GM21515 (cell line): Measurements from ENCODE around the gene SLC13A5.
"Not testable (repeated sequence)": the region's sequence is repeated elsewhere in the genome, so short reads cannot be mapped to it uniquely, and the experiment has no call there.

ENCODE experiments used
- ATAC-seq: cut with Tn5 transposase; IDR thresholded peaks from one replicate; pipeline ENCODE4 v1.9.1; 2021; ENCODE audit not compliant: unreplicated experiment

Gene SLC13A5

DNA sequence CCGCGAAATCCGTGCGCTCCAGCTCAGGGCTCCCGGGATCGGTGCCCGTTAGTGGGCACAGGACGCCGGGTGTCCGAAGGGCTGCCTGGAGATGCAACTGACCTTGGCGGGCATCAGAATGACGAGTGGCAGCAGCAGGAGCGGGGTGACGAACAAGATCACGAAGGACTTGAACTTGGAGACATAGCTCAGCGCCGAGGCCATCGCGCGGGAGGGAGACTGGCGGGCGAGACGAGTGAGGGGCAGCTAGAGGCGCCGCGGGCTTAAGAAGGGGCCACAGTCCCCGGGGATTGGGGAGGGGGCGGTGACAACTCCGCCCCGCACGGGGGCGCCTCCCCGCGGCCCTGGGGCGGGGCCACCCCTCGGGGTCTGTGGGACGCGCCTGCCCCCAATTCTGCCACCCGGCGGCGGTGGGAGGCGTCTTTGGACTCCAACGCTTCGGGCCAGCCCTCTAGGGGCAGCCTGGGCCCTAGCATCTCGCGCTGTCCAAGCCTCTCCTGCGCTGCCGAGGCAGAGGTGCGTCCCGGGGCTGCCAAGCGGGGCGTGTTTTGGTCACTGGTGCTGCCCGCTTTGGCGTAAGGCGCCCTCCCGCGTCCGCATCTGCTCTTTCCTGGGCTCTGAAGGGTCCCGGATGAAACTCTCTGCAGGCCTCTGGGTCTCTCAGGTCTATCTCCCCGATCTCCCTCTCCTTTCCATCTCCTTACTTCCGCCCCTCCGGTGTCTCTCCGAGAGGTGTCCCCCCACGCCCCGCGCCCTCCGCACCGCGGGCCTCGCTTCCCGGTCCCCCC lies at the start of gene SLC13A5:
Gene SLC13A5, minus strand, starts transcription at position 240 of the 788 bp plus-strand sequence. Its CDS starts 36 bp downstream, at position 204.
- ATAC-seq: no peak

DNA sequence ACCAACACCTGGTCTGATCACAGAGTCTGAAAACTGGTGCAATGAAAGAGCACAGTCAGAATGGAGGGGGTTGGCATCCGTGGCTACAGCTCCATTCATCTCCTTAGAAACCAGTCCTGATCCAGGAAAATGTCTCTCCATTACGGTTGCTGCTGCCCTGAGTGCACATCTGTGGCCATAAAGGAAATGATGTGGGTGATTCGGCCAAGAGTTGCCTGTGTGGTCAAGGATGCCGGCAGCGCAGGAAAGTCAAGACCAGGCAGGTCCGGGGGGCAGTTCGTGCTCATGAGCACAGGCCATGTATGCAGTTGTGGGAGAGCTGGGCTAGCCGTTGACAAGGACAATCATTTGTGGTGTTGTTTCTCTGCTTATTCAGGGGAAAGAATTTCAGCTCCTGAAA lies 48.6 kb upstream of the SLC13A5 start:
- no peak for ATAC-seq

- ATAC-seq: no peak
Measured at GRCh38 chr17:6757747-6758146, 44.6 kb upstream of the SLC13A5 start.

- no peak for ATAC-seq
Measured at GRCh38 chr17:6756425-6757031, 43.4 kb upstream of the SLC13A5 start.

DNA sequence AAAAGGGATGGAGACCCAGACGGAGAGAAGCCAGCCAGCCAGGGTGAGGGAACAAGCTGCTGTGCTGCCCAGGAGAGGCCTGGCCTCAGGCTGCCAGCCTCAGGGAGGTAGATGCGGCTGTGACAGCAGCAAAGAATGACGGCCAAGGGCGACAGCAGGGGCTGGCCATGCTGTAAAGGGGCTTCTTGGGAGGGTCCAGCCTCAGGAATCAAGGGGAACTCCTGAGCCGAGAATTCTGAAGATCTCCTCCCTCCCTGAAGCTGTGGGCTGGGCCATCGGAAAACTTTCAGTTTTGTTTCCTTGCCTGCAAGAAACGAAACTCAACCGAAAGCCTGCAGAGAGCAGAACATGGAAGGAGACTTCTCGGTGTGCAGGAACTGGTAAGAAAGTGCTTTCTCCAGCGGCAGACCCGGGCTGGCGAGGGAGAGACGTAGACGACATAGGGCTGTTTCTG lies 42.6 kb upstream of the SLC13A5 start, which contains the start of gene XAF1:
Gene XAF1, plus strand, starts transcription at position 316 of the 454 bp plus-strand sequence. Its CDS starts 33 bp downstream, at position 349.
- no peak for ATAC-seq

GRCh38 chr17:6755281-6755680 lies 42.1 kb upstream of the SLC13A5 start:
- ATAC-seq: no peak

- no peak for ATAC-seq
Measured at GRCh38 chr17:6753546-6753945, 40.4 kb upstream of the SLC13A5 start.

- no peak for ATAC-seq
Measured at GRCh38 chr17:6753006-6753445, 39.9 kb upstream of the SLC13A5 start.

DNA sequence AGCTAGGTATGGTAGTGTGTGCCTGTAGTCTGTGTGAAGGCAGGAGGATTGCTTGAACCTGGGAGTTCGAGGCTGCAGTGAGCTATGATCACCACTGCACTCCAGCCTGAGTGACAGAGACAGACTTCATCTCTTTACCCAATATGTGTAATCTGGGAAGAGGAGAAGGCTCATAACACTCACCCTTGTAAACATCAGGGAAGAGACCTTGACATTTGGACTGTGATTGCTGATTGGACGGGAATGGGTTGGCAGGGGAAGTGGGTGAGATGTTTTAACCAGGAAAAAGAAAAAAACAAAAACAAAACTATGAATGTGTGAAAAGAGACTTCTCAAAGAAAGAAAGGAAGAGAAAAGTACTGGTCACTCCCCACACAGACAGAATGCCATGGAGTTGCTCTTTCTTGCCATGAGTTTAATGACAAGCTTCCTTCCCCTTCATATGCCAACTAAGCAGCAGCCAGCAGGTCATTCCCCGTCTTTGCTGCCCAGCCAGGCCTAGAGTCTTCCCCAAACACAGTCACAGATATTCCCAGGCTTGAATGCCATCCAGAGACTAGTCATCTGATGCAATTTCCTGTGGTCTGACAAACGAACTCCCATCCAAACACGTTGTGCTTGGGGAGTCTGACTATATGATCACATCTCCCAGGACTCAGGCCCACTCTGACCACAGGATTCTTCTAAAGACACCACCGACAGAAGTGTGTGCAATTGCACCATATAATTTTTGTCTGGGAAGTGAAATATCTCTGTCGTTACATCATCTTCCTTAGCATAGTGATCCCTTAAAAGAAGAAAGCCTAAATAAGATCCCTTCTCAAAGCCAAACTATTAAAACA lies 39.1 kb upstream of the SLC13A5 start:
- no peak for ATAC-seq

GRCh38 chr17:6749519-6749918 lies 36.4 kb upstream of the SLC13A5 start:
- ATAC-seq: no peak

- no peak for ATAC-seq
Measured at GRCh38 chr17:6748617-6749016, 35.4 kb upstream of the SLC13A5 start.

GRCh38 chr17:6746665-6747064 lies 33.5 kb upstream of the SLC13A5 start:
- not testable (repeated sequence) for ATAC-seq

DNA sequence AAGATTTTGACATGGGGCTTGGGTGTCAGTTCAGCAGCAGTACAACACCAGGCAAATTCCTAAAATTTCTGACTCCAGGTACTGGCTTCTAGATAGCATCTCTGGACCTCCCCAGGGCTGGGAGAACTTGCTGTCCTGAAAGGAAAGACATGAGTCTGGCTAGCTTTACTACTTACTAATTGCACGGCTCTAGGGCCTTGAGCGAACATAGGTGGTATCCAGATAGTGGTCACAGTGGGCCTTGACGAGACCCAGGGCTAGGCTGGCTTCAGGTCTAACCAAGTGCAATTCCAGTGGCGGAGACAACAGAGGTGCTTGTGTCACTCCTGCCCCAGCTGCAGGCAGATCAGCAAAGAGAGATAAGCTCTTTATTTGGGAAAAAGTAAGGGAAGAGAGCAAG lies 16.4 kb upstream of the SLC13A5 start:
- no peak for ATAC-seq

GRCh38 chr17:6724009-6724408 lies 10.8 kb upstream of the SLC13A5 start:
- no peak for ATAC-seq

DNA sequence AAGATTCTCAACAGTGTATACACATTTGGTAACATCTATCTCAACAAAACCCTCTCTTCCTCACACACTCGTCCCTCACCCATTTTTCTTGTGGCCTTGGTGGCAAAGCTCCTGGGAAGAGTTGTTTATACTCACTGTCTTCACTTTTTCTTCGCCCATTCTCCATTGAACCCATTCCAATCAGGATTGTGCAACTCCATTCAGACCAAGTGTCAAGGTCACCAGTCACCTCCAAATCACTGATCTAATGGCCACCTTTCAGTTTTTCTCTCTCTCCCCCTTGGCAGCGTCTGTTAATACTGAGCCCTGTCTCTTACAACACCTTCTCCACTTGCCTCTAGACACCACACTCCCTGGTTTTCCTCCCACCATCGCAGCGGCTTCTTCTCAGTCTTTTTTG lies 8.6 kb upstream of the SLC13A5 start:
- no peak for ATAC-seq

GRCh38 chr17:6716736-6717135 lies 3.6 kb upstream of the SLC13A5 start:
- no peak for ATAC-seq

DNA sequence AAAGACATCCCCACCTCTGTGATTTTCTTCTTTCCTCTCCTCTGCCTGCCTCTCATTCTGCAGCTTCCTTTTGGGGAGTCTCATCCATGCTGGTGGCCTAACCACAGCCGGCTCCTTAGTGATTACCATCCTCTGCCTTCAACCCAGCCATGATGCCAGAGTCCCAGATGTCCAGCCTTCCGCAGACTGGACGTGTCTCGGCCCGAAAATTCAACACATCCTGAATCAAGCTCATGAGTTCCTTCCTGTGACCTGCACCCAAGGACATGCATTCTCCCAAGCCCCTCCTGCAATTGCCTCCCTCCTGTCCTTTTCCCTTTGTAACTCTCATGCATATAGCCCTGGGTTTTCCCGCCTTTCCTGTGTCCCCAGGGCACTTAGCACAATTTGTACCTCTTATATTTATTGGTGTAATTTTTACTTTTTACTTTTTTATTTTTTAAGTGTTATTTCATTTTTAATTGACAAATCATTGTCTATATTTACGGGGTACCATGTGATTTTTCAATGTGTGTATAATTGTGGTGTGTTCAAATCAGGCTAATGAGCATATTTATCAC lies 1.2 kb upstream of the SLC13A5 start:
- no peak for ATAC-seq

DNA sequence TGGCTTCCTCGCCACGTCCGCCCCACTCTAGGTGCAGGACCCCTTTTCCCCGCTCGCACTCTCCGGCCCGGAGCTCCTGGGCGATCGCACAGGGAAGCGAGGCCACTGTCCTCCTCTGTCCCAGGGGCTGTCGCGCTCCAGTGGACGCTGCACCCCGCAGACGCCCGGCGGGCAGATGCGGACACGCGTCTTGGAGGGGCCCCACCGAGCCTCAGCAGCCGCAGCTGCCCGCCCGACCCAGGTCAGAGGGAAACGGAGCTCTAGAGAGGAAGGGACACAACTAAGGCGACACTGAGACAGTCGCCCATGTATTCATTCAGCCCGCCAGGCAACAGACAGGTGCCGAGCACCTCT lies 726 bp upstream of the SLC13A5 start:
- no peak for ATAC-seq

DNA sequence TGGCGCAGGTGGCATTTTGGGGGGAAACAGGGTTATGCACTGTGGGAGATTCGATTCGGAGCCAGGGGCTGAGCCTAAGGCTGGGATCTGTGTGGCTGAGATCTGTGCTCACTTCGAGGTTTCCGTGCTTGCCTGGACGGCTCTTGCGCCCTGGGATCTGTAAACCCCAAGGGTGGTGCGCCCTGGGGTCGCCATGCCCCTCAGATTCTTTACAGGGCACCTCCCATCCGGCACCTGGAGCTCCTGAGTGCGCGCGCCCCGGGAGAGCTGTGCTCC lies 377 bp downstream of the SLC13A5 start:
- ATAC-seq: no peak

DNA sequence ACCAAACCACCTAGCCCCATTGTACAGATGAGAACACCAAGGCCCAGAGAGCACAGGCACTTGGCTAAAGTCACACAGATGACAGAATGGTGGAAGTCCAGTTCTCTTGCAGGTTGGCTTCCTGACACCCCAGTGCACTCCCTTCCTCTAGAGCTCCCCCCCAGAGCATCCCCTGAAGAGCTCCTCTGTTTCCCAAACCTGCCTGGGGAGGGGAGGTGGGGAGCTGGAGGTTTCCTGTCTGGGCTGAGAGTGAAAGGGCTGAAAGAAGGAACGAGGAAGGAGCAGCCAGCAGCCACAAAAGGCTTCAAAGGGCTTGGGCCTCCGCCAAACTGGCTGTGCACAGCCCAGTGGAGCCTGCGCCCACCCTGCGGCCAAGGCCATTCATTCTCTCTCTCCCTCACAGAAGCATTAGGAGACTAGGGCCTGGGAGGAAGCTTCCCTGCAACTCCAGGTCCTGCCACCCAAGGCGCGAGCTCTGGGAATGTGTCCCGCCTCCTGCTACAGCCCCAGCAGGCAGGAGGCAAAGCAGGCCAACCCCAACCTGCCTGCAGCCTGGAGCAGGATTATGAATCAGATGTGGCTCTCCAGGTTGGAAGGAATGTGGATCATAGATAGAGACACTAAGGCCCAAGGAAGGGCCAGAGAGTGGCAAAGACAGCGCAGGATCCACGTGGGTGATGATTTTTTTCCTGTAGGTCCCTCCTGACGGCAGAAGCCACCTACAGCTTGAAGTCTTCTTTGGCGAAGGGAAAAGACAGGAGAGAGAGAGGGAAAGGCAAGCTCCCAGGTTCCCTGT lies 913 bp downstream of the SLC13A5 start:
- no peak for ATAC-seq

DNA sequence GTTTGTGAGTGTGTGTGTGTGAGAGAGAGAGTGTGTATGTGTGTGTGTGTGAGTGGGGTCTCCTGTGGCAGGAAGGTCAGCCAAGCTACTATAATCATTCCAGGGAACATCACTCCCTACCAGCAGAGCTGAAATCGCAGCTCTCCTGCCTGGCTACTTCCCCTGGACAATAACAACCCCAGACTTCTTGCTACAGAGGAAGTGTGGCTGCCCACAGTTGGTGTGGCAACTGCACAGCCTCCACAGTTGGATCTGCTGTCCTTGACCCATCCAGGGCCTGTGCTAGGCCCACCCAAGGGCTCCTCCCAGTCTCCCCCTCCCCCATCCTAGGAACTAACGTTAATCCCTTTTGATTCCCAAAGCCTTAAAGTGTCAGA lies 1.5 kb downstream of the SLC13A5 start:
- ATAC-seq: no peak
